H1 (cell line): ENCODE measurements around the gene KCNJ18. TPM values are rescaled to one million over a fixed set of nuclear protein-coding genes. Genes with fewer than 3 reads are reported as not detected.
"Not testable (repeated sequence)": the region's sequence is repeated elsewhere in the genome, so short reads cannot be mapped to it uniquely, and the experiment has no call there.

Experiments
- CTCF ChIA-PET: fragments of 300-600 bp; sonication (Branson Sonifier 250); formaldehyde crosslinking; loops from one replicate; lab custom pipeline; 2021; ENCODE audit not compliant: partially characterized antibody; lab: Charles Lee
- POLR2A ChIA-PET: fragments of 300-600 bp; sonication (Branson Sonifier 250); formaldehyde crosslinking; loops from one replicate; lab custom pipeline; 2021; ENCODE audit warnings: inconsistent platforms; ENCODE audit not compliant: partially characterized antibody; lab: Charles Lee
- DNase-seq, 2 experiments: peaks; one replicate each; pipeline versions ENCODE4 v3.0.0 to v3.0.0-alpha.2; 2010 to 2022; ENCODE audit warnings: low spot score in 2 of 2, low read depth in 1 of 2, mixed read lengths in 1 of 2
- FAIRE-seq: peaks from 2 replicates; lab custom pipeline; 2011; peaks lifted over from hg19 to GRCh38; lab: Jason Lieb, UNC
- H2AFZ ChIP-seq: 2 replicates; pipeline ENCODE4 v1.8.1; 2012; ENCODE audit warnings: low read length, inconsistent platforms
- H2AK5ac ChIP-seq: 2 replicates; pipeline ENCODE4 v1.6.1; 2013; ENCODE audit warnings: low read depth, low read length
- H2BK120ac ChIP-seq: replicated peaks from 2 replicates; pipeline ENCODE3; 2013; ENCODE audit warnings: low read depth, low read length, inconsistent platforms
- H2BK12ac ChIP-seq: 2 replicates; pipeline ENCODE4 v1.6.1; 2013; ENCODE audit warnings: low read depth, low read length
- H2BK15ac ChIP-seq: 2 replicates; pipeline ENCODE4 v1.6.1; 2013; ENCODE audit warnings: low read length
- H2BK20ac ChIP-seq: 2 replicates; pipeline ENCODE4 v1.6.1; 2013; ENCODE audit warnings: low read length
- H2BK5ac ChIP-seq: 2 replicates; pipeline ENCODE4 v1.6.1; 2013; ENCODE audit warnings: low read depth, low read length
- H3K14ac ChIP-seq: 2 replicates; pipeline ENCODE4 v1.6.1; 2013; ENCODE audit warnings: inconsistent platforms; ENCODE audit not compliant: insufficient read length
- H3K18ac ChIP-seq: 2 replicates; pipeline ENCODE4 v1.6.1; 2013; ENCODE audit warnings: low read length; ENCODE audit errors: extremely low read depth
- H3K23ac ChIP-seq: 2 replicates; pipeline ENCODE4 v1.6.1; 2013; ENCODE audit warnings: inconsistent platforms; ENCODE audit not compliant: insufficient read length
- H3K23me2 ChIP-seq: 2 replicates; pipeline ENCODE4 v1.6.1; 2013; ENCODE audit warnings: low read depth, low read length
- H3K27ac ChIP-seq: 2 replicates; pipeline ENCODE4 v1.6.1; 2011; ENCODE audit warnings: low read depth, low read length, inconsistent platforms
- H3K27me3 ChIP-seq, 4 experiments: replicated peaks in 1 of 4; 1 replicate in 1 of 4; 2 replicates in 3 of 4; pipeline versions ENCODE4 v1.6.1 to v1.8.1; 2011 to 2013; ENCODE audit warnings: low read length in 3 of 4, mild to moderate bottlenecking in 3 of 4, inconsistent platforms in 2 of 4, mixed read lengths in 2 of 4, moderate library complexity in 1 of 4; ENCODE audit not compliant: control insufficient read depth in 3 of 4, insufficient read depth in 3 of 4; ENCODE audit errors: extremely low read depth in 1 of 4
- H3K36me3 ChIP-seq, 4 experiments: 2 replicates each; pipeline versions ENCODE4 v1.6.1 to v1.8.1; 2011 to 2013; ENCODE audit warnings: mild to moderate bottlenecking in 4 of 4, low read length in 3 of 4, moderate library complexity in 2 of 4, control low read depth in 1 of 4, inconsistent platforms in 1 of 4; ENCODE audit not compliant: insufficient read depth in 4 of 4, control insufficient read depth in 2 of 4
- H3K4ac ChIP-seq: replicated peaks from 2 replicates; pipeline ENCODE3; 2013; ENCODE audit warnings: low read length, low read depth, mixed read lengths, inconsistent platforms; ENCODE audit not compliant: insufficient read length
- H3K4me1 ChIP-seq, 4 experiments: replicated peaks in 1 of 4; 1 replicate in 1 of 4; 2 replicates in 3 of 4; pipeline versions ENCODE4 v1.6.1 to v1.8.1; 2011 to 2013; ENCODE audit warnings: low read length in 3 of 4, inconsistent platforms in 2 of 4, mixed read lengths in 1 of 4; ENCODE audit not compliant: insufficient read depth in 4 of 4, control insufficient read depth in 3 of 4
- H3K4me2 ChIP-seq, 2 experiments: 2 replicates each; pipeline versions ENCODE4 v1.6.1 to v1.8.1; 2011 to 2013; ENCODE audit warnings: low read depth in 2 of 2, low read length in 2 of 2, control low read depth in 1 of 2, inconsistent platforms in 1 of 2, mild to moderate bottlenecking in 1 of 2; ENCODE audit not compliant: insufficient read depth in 1 of 2
- H3K4me3 ChIP-seq, 4 experiments: fragments of 200-600, 300-600 bp in 1 of 4; sonication (generic), shearing (Covaris generic), sonication (Bioruptor Twin) in 1 of 4; 2 replicates each; pipeline versions ENCODE4 v1.5.1 to v1.8.1; 2011 to 2016; ENCODE audit warnings: low read length in 4 of 4, low read depth in 3 of 4, control low read depth in 2 of 4, inconsistent platforms in 2 of 4, mild to moderate bottlenecking in 2 of 4, mixed read lengths in 1 of 4, moderate library complexity in 1 of 4; ENCODE audit not compliant: insufficient read depth in 2 of 4; ENCODE audit errors: extremely low read depth in 1 of 4
- H3K56ac ChIP-seq: replicated peaks from 2 replicates; pipeline ENCODE3; 2013; ENCODE audit warnings: low read depth, mild to moderate bottlenecking, mixed read lengths, low read length, inconsistent platforms; ENCODE audit not compliant: insufficient read length
- H3K79me1 ChIP-seq: 2 replicates; pipeline ENCODE4 v1.6.1; 2013; ENCODE audit warnings: low read depth, low read length, control low read depth
- H3K79me2 ChIP-seq, 2 experiments: 2 replicates each; pipeline versions ENCODE4 v1.6.1 to v1.8.1; 2012 to 2013; ENCODE audit warnings: low read length in 2 of 2, mild to moderate bottlenecking in 2 of 2, inconsistent platforms in 1 of 2; ENCODE audit not compliant: insufficient read depth in 2 of 2, control insufficient read depth in 1 of 2
- H3K9ac ChIP-seq, 4 experiments: replicated peaks in 1 of 4; 1 replicate in 1 of 4; 2 replicates in 3 of 4; pipeline versions ENCODE4 v1.6.1 to v1.8.1; 2011 to 2013; ENCODE audit warnings: low read depth in 3 of 4, low read length in 3 of 4, control low read depth in 2 of 4, mild to moderate bottlenecking in 2 of 4, moderate library complexity in 2 of 4, inconsistent platforms in 1 of 4; ENCODE audit errors: extremely low read depth in 1 of 4
- H3K9me3 ChIP-seq, 2 experiments: 2 replicates each; pipeline versions ENCODE4 v1.6.1 to v1.8.1; 2012 to 2013; ENCODE audit warnings: mild to moderate bottlenecking in 2 of 2, moderate library complexity in 2 of 2, control low read depth in 1 of 2, inconsistent platforms in 1 of 2, low read depth in 1 of 2, low read length in 1 of 2, mixed read lengths in 1 of 2; ENCODE audit not compliant: insufficient read depth in 2 of 2
- H4K20me1 ChIP-seq, 2 experiments: replicated peaks in 1 of 2; 2 replicates each; pipeline versions ENCODE3 to v1.8.1; 2011 to 2013; ENCODE audit warnings: inconsistent platforms in 2 of 2, low read length in 2 of 2, mild to moderate bottlenecking in 1 of 2; ENCODE audit not compliant: insufficient read depth in 2 of 2, control insufficient read depth in 1 of 2
- H4K5ac ChIP-seq: 2 replicates; pipeline ENCODE4 v1.6.1; 2013; ENCODE audit warnings: low read length, low read depth, mixed read lengths, inconsistent platforms; ENCODE audit not compliant: insufficient read length
- H4K8ac ChIP-seq: 2 replicates; pipeline ENCODE4 v1.8.0; 2013; ENCODE audit warnings: mild to moderate bottlenecking, moderate library complexity, low read length, inconsistent platforms; ENCODE audit not compliant: insufficient read depth; ENCODE audit errors: extremely low read depth
- H4K91ac ChIP-seq: replicated peaks from 2 replicates; pipeline ENCODE3; 2013; ENCODE audit warnings: low read length, mixed read lengths, inconsistent platforms; ENCODE audit not compliant: insufficient read length
- WGBS, 2 experiments: shearing (Covaris generic) in 1 of 2; methylation state at CpG; one replicate each; pipeline versions ENCODE4 v1.1.6 to v1.1.7; 2013 to 2015; ENCODE audit warnings: low lambda C conversion rate in 2 of 2, mixed read lengths in 2 of 2, inconsistent platforms in 1 of 2, low coverage in 1 of 2, missing lambda C conversion rate in 1 of 2; ENCODE audit not compliant: insufficient replicate concordance in 2 of 2, insufficient coverage in 1 of 2, insufficient read length in 1 of 2; ENCODE audit errors: extremely low coverage in 1 of 2, missing lambda C conversion rate in 1 of 2; 5-methylcytosine and 5-hydroxymethylcytosine counted together
- polyA plus RNA-seq, 7 experiments: library from polyadenylated mRNA; depleted of rRNA in 3 of 7; stranded (reverse) in 5 of 7; unstranded in 2 of 7; fragments of >200 nt in 5 of 7; fragments of 200-250 nt in 2 of 7; gene quantifications; 1 replicate in 5 of 7; 2 replicates in 1 of 7; 4 replicates in 1 of 7; pipeline versions ENCODE4 v1.2.1 to v1.2.3, GENCODE V29; 2011 to 2013; ENCODE audit warnings: missing spikeins in 2 of 7, mixed read lengths in 2 of 7
- total RNA-seq: library from RNA; stranded (reverse); fragmentation: NEBNext Ultra II Directional; extraction: Animal tissue kit (Norgen Biotek cat#: 25700); gene quantifications from 2 replicates; pipeline ENCODE4 v1.2.1, GENCODE V29; 2021

The KCNJ18 gene
- total and polyA plus RNA-seq, 2 of the 8 experiments (the other 6 are each of a cell fraction or from before 2014, with no cell fraction given), result not detected

DNA sequence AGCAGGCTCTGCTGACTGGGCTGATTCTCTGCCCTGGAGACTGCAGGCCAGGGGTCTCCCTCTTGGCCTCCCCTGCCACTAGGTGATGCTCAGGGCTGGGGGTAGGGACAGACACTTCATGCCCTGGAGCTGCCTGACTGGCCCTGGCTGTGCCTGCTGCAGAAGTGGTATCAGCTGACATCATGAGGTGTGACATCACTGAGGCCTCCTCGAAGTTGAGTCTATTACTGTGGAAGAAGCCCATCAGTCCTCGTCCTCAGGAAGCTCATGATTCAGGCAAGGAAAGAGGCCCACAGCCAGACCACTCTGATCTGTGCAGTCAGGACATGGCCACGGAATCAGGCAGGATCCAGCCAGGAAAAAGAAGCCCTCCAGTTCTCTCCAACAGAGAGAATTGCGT lies 45.9 kb downstream of the KCNJ18 start:
- H4K20me1 ChIP-seq, H2BK15ac ChIP-seq, H2AFZ ChIP-seq, CTCF ChIA-PET, H3K23ac ChIP-seq, H3K79me1 ChIP-seq, H3K4me1 ChIP-seq, H4K8ac ChIP-seq, H4K91ac ChIP-seq, H2BK12ac ChIP-seq, H3K36me3 ChIP-seq, H4K5ac ChIP-seq, H3K27ac ChIP-seq, DNase-seq, H3K4ac ChIP-seq, H3K14ac ChIP-seq, H3K4me2 ChIP-seq, H3K56ac ChIP-seq, H2BK20ac ChIP-seq, H3K9ac ChIP-seq, H2BK5ac ChIP-seq, H3K23me2 ChIP-seq, FAIRE-seq, H3K4me3 ChIP-seq, H3K27me3 ChIP-seq, POLR2A ChIA-PET, H2BK120ac ChIP-seq, H3K18ac ChIP-seq, H2AK5ac ChIP-seq, H3K79me2 ChIP-seq: not testable (repeated sequence)
- peaks cover 6 to 51% of the 10 kb centered on the region in 2 experiments; a peak in 3 of 4 replicates for H3K9me3 ChIP-seq
- WGBS, 2 experiments, result 92% methylated on average over 2 of the region's 4 CpGs; no CpG with 5 or more reads in 1 of the 2 experiments

DNA sequence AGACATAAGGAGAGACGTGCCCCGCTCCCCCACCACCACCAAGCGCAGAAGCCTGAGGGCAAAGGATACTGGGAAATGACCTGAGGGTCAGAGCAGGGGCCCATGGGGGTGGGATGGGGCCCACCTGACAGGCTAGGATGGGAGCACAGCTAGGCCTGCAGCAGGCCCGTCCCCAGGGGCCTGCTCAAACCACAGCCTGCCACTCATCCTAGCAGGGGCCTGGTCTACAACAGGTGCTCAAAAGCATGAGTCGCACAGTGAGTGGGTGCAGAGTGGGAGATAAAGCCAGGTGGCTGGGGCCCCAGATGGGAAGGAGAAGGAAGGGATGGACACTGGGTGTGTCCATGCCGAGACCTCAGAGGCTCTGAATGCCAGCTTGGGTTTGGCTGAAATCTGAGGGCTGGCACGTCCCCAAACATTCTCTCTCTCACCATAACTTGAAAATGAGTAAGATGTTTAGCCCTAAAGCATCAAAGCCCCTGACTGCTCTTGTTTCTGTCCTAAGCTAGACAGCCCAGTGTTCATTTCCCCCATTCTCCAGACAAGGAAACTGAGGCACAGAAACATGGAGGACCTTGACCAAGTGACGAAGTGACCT lies 46.7 kb downstream of the KCNJ18 start:
- H2BK12ac ChIP-seq, POLR2A ChIA-PET, H4K20me1 ChIP-seq, H3K14ac ChIP-seq, H4K8ac ChIP-seq, H2BK15ac ChIP-seq, H3K56ac ChIP-seq, H3K4ac ChIP-seq, H2BK120ac ChIP-seq, DNase-seq, H2BK5ac ChIP-seq, H3K36me3 ChIP-seq, H3K4me2 ChIP-seq, FAIRE-seq, H3K27ac ChIP-seq, H3K4me1 ChIP-seq, H3K79me1 ChIP-seq, H4K5ac ChIP-seq, CTCF ChIA-PET, H3K27me3 ChIP-seq, H3K79me2 ChIP-seq, H3K9ac ChIP-seq, H2BK20ac ChIP-seq, H2AK5ac ChIP-seq, H4K91ac ChIP-seq, H3K23ac ChIP-seq, H3K4me3 ChIP-seq, H3K23me2 ChIP-seq, H2AFZ ChIP-seq, H3K18ac ChIP-seq: not testable (repeated sequence)
- peaks cover 4 to 52% of the 10 kb centered on the region in 2 experiments; a peak in 3 of 4 replicates for H3K9me3 ChIP-seq
- WGBS, 2 experiments, result 86% methylated on average over 1 of the region's 8 CpGs; no CpG with 5 or more reads in 1 of the 2 experiments
